Right renal pelvis (tissue), 4 donors: Measurements from ENCODE around the gene GP1BB. TPM values are rescaled to one million over a fixed set of nuclear protein-coding genes. Genes with fewer than 3 reads are reported as not detected.
A peak's percentile ranks its signal among the peaks of the same experiment; 100 is the strongest.
"Not testable (repeated sequence)": the region's sequence is repeated elsewhere in the genome, so short reads cannot be mapped to it uniquely, and the experiment has no call there.

Experiments used
- DNase-seq, 4 donors: peaks; one replicate each; pipeline ENCODE4 v3.0.0-alpha.2; 2013; ENCODE audit warnings: low read depth in 4 of 4, low spot score in 3 of 4, missing footprints in 1 of 4
- polyA plus RNA-seq, 4 donors: library from polyadenylated mRNA; unstranded; fragments of 120-200 nt; gene quantifications; one replicate each; pipeline ENCODE4 v1.2.1, GENCODE V29; 2013; ENCODE audit not compliant: insufficient read length in 4 of 4

GP1BB gene
- polyA plus RNA-seq, 4 donors, result 4.1 to 5.9 (median 4.7) TPM

DNA sequence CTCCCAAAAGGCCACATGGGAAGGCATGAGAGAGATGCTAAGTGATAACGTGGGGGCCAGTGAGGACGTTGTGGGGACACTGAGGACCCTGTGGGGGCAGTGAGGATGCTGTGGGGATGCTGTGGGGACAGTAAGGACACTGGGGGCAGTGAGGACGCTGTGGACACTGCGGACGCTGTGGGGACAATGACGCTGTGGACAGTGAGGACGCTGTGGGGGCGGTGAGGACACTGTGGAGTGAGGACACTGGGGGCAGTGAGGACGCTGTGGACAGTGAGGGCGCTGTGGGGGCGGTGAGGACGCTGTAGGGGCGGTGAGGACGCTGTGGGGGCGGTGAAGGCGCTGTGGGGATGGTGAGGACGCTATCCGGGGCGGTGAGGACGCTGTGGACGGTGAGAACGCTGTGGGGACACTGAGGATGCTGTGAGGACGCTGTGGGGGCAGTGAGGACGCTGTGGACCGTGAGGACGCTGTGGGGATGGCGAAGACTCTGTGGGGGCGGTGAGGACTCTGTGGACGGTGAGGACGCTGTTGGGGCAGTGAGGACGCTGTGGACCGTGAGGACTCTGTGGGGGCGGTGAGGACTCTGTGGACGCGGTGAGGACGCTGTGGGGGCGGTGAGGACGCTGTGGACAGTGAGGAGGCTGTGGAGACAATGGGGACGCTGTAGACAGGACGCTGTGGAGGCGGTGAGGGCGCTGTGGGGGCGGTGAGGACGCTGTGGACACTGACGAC is 1.8 kb downstream of the GP1BB start:
- no peak for DNase-seq

DNA sequence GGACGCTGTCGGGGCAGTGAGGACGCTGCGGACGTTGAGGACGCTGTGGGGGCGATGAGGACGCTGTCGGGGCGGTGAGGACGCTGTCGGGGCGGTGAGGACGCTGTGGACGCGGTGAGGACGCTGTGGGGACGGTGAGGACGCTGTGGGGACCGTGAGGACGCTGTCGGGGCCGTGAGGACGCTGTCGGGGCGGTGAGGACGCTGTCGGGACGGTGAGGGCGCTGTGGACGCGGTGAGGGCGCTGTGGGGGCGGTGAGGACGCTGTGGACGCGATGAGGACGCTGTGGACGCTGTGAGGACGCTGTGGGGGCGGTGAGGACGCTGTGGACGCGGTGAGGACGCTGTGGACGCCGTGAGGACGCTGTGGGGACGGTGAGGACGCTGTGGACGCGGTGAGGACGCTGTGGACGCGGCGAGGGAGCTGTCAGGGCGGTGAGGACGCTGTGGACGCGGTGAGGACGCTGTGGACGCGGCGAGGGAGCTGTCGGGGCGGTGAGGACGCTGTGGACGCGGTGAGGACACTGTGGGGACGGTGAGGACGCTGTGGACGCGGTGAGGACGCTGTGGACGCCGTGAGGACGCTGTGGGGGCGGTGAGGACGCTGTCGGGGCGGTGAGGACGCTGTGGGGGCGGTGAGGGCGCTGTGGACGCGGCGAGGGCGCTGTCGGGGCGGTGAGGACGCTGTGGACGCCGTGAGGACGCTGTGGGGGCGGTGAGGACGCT is 2.9 kb downstream of the GP1BB start:
- not testable (repeated sequence) for DNase-seq

DNA sequence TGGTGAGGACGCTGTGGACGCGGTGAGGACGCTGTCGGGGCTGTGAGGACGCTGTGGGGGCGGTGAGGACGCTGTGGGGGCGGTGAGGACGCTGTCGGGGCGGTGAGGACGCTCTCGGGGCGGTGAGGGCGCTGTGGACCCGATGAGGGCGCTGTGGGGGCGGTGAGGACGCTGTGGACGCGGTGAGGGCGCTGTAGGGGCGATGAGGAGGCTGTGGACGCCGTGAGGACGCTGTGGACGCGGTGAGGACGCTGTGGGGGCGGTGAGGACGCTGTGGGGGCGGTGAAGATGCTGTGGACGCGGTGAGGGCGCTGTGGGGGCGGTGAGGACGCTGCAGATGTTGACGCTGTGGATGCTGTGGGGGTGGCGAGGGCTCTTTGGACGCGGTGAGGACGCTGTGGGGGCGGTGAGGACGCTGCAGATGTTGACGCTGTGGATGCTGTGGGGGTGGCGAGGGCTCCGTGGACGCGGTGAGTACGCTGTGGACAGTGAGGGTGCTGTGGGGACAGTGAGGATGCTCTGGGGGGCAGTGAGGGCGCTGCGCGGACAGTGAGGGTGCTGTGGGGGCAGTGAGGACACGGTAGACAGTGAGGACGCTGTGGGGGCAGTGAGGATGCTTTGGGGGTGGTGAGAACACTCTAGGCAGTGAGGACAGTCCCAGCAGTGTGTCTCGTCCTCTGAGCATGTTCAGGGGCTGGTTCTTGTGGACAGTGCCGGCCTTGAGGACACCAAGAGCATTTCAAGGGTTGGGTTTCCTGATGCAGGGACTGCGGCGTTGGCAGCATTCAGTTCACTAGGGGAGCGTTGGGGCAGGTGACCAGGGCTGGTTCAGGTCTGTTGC is 4.2 kb downstream of the GP1BB start:
- no peak for DNase-seq

DNA sequence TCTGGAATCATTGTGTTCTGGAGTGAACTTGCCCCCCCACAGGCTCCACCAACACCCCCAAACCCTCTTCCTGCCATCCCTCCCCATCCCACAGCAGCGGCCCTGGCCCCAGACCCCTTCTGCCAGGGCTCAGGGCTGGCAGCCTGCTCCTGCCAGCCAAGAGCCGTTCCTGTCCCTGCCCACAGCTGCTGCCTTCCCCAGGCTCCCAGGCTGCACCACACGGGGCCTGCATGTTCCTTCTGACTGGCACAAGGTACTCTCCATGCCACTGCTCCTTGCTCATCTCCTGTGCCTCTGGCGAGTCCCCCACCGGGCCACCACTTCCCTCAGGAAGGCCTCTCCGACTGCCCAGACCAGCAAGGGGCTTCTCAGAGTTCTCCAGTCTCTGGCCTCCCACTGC is 4.9 kb downstream of the GP1BB start:
- DNase-seq, result no peak

DNA sequence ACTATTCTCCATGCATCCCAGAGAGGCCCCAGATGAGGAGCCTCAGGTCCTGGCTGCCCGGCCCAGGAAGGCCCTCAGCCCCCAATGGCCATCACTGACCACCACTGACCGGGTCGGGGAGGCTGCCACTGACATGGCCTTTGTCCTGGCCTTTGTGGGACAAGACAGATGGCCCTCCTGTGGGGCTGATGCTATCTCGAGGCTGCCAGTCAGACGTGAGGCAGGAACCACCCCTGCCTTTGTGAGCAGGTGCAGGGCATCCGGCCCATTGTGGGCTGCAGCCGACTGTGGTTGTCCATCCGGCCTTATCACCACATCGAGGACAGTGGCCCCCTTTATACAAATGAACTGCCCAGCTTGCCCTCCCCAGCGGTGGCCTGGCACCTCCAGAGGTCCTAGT is 5.5 kb downstream of the GP1BB start:
- DNase-seq, result no peak

DNA sequence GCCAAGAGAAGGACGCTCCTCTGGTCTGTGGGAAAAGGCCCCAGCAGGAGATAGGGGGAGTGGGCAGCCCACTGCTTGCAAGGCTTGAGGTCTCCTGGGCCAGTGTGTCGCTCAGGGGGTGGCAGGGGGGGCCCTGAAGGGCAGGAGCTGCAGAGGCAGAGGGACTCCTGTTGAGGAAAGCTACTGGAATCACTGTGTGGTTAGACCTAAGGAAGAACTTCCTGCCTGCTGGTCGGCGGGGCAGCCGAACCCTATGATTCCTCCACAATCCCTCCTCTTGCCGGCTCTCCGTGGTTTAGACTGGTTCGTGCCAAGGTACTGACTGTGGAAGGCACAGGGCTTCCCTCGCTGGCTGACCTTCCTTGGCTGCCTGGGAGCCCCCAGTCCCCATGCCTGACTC is 6.2 kb downstream of the GP1BB start:
- DNase-seq, result no peak

DNA sequence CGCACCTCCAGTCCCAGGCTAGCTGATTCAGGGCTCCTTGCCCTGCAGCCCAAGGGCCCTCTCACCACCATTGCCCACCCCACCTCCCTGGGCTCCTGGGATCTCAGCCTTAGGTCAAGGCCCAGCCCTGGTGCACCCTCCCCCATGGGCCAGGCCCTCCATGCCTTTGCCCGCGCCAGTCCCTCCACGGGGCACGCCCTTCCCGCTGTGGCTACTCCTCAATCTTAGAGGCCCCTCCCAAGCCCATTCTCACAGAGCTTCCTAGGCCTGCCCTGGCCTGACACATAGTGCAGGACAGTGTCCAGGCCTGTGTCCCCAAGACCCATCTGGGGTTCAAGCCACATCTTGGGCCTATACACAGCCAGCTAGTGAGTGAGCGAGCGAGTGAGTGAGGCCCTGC is 6.9 kb downstream of the GP1BB start:
- no peak for DNase-seq

DNA sequence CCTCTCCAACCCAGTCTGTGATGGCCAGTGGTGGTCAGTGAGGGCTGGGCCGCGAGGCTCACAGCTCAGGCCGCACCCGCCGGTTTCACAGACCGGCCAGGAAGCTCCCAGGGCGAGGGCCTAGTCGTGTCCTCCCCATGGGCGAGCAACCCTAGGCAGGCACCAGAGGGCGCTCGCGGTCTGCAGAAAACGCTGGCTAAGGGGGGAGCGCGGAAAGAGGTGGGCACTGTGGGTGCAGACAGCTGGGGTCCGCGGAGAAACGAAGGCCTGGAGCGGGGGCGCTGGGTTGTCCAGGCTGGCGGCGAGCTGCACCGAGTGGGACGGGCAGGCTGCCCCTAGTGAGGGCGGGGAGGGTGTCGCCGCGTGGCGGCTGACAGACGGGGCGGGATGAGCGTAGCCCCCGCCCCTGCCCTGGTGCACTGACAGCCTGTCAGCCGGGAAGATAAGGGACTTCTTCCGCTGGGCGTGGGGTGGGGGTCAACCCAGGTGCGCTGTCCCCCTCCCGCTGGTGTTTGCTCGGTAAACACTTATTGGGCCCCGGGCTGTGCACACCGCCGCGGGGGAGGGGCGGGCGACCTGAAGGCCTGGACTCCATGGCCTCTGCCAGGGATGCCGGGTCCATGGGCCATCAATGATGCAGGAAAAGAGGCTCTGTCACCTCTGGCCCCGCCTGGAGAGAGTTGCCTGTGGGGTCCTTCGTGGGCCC is 7.5 kb downstream of the GP1BB start:
- peak; percentile 61 to 84 (median 66) for DNase-seq

DNA sequence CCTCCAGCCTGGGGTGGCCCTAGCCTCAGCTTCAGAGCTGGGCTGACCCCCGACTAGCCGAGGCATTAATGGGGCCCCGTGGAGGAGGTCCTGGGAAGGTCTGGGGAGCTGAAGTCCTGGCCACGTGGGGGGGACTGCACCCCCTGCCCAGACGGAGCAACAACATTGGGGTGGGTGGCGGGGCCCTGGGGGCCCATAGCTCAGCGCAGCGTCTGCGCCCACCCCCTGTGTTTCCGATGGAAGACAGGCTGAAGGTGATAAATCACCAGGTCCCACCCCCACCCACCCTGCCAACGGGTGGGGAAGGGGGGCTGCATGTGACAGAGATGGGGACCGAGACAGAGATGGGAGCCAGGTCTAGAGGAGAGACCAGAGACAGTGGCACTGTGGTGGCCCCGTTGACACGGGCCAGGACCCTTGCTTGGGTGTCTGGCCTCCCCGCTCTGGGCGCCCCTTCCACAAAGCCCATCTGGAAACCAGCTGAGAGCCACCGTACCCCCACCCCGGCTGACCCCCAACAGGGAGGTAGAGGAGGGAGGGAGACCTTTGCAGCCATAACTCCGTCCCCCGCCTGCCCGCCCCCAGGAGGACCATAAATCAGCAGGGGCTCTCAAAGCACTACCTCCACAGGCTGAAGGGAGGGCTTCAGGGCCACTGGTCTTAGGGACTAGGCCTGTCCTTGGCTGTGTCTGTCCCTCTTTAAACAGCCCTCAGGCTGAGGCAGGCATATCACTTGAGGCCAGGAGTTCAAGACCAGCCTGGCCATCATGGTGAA is 8.2 kb downstream of the GP1BB start:
- no peak for DNase-seq

DNA sequence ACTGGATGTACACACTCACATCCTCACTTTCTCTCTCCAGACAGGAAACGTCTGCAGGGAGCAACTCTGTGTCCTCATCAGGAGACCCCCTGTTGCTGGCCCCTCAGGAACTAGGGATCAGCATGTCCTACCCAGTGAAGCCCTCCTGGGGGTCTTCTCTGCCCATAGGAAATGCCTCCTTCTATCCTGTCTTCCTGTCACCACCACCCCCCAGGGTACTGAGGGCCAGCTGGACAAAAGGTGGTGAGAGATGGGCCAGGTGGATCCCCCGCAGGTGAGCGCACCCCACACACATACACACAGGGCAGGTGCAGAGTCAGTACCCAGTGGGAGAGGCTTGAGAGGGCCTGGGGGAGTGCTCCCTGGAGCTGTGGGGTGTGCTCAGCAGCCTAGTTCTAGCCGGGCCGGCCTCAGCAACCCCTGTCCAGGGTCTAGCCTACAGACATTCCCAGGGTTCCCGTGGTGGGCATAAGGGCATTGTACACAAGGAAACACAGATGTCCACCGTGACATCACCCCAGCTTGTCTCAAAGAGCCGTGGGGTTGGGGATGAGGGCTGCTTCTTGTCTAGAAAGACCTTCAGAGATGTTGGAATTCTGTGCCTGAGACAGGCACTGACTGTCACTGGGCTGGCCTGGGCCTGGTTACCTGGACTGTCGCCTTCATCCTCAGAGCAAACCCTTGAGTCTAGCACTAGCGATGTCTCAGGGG is 9.2 kb downstream of the GP1BB start:
- DNase-seq, result no peak

DNA sequence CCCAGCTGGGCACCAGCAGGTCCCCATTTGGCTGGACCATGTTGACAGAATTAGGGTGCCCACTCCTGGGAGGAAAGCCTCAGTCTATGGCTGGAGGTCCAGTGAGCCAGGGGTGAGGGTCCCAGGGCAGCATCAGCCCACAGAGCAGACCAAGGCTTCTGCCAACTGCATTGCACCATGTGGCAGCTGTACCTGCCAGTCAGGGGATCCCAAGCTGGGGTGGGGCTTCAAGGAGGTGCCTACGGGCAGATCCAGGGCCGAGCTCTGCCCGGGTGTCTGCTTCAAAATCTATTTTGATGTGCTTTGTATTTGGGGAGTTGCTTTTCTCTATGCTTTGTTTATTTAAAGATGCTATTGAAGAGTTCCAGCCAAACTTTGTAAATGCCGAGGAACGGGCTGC is 10.4 kb downstream of the GP1BB start:
- DNase-seq, result no peak

DNA sequence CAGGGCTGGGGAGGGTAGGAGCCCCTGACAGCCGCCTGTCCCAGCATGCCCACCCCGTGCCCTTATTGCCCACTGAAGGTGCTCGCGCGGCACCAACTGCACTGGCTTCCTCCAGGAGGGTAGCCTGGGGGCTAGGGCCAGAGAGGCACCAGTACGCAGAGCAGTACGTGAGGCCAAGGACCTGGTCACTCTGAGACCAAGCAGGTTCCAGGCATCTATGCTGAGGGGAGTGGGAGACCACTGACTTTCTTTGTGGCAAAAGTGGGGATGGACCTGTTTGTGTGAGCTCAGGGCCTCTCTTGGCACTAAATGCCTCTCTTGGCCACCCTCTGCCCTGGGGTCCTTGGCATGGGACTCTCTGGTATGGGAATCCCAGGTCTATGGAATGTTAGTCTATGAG is 10.8 kb downstream of the GP1BB start:
- no peak for DNase-seq

DNA sequence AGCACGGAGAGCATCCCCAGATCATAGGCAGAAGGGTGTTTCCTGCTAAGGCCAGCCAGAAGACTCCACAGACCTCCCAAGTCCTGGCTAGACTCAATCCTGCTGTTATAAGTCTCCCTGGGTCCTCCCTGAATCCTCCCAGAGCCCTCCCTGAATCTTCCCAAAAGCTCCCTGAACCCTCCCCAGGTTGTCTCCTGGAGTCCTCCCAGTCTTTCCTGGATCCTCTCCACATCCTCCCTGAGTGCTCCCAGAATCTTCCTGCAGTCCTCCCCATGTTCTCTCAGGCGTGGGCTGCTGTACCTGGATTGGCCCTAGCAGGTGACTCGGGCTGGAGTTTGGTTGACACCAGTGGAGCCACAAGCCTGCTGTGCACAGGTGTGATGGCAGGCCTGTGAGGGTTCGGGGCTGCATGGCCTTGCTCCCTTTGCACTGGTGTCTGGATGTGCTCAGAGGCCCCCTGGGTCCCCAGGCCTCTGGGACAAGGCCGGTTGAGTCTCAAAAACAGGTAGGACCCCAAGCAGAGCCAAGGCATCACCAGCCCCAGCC is 11.6 kb downstream of the GP1BB start:
- DNase-seq, result no peak

DNA sequence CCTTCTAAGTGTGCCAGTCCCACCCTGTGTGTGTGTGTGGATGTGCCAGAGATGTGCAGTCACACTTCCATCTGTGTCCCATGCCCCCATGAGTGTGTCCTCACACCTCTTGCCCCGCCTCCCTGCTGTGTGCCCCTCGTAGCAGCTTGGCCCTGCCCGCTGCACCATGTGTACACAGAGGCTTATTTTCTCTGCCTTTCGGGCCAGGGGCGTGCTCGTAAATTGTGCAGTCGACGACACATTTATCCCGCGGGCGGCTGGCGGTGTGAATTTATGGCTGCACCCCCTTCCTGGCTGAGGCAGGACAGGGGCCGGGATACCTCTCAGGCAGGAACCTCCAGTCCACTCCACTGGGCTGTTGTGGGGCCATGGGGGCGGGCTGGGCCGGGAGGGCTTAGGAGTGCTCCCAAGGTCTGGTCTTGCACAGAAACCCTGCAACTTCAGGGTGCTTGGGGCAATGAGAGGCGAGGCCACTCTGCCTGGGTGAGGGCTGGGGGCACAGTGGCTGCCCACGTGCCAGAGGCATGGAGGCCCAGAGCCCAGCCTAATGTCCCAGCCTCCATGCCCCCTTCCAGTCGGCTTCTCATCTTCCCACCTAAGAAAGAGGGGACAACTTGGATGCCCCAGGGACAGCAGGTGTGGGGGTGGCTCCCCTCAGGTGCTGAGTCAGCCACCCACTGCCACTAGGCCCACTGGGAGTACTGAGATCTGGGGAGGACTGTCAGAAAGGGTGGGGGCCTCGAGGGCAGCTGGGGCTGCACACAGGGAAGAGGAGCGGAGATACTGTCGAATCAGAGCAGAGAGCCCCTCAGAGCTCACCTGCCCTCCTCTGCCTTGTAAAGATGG is 12.5 kb downstream of the GP1BB start:
- DNase-seq, result no peak

DNA sequence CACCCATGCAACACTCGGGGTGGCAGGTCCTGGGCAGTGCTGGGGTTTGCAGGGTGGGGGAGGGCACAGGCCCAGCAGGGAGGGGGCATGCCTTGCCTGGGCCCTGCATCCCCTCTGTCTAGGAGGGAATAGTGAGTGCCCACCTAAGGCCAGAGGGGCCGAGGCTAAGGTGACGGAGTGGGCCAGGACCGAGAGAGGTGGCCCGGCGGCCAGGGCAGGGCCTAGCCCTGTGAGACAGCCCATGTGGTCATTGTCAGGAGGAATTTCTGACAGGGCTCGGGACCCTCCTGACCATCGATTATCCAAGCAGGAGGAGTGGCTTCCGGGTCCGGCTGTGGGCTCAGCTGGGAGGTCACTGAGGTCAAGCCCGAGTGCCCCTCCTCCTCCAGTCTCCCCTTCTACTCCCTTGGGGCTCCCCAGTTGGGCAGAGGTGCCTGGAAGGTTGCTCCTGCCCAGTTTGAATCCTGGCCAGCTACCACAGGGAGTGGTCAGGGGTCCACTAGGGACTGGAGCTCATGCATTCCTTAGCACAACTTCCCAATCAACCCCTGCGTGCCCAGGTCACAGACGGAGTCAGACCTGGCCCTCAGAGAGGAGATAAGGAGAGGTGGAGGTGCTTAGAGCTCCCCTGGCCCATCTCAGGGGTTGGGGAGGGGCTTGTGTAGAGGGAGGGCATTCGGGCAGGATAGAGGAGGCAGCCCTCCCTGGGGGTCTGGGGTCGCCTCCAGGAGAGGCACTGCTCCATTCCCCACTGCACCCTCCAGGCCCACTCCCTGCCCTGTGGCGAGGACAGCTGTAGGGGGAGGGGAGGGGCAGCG is 14.7 kb downstream of the GP1BB start:
- DNase-seq, result no peak

DNA sequence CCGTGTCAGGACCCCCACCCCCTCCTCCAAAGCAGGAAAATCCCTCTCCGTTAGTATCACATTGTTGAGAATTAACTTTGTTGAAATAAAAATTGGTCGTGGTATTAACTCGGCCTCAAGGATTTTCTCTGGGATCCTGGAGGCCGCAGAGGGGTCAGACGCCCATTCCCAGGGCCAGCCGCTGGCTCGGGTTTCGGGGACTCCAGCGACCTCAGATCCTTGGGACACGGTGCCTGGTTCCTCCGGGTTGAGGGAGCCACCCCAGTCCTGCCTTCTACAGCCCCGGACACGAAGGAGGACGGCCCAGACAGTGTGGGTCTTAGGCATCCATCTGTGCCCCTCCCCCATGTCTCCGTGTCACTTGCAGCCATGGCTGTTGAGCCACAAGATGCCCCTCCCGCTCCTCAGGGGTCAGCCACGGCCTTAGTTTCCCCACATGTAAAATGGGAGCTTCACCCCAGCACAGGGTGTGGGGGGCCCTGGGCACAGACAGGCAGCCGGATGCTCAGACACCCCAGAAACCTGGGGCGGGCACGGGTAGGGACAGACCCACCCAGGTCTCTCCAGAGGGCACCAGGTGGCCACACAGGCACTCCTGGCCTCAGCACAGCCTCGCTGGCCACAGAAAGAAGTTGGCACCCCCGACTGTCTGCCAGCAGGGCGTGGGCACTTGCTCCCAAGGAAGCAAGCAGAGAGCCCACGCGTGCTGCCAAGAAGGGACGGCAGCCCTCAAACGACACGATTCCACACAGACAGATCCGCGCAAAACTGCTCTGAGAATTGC is 15.5 kb downstream of the GP1BB start:
- no peak for DNase-seq
